Measurements from ENCODE around the gene BCAT1.
"Not testable (repeated sequence)": the region's sequence is repeated elsewhere in the genome, so short reads cannot be mapped to it uniquely, and the experiment has no call there.

Gene BCAT1

GRCh38 chr12:24856541-24856940, 92.4 kb downstream of the BCAT1 start:
- no peak for DNase-seq (ENCODE audit: low read depth)

- no peak for DNase-seq (ENCODE audit: low read depth)
Observed at GRCh38 chr12:24854908-24855307, 94.0 kb downstream of the BCAT1 start.

GRCh38 chr12:24854017-24854416, 94.9 kb downstream of the BCAT1 start:
- DNase-seq (ENCODE audit: low read depth), result no peak

GRCh38 chr12:24853588-24853987, 95.3 kb downstream of the BCAT1 start:
- no peak for DNase-seq (ENCODE audit: low read depth)

GRCh38 chr12:24853094-24853493, 95.8 kb downstream of the BCAT1 start:
- no peak for DNase-seq (ENCODE audit: low read depth)

GRCh38 chr12:24852420-24852819, 96.5 kb downstream of the BCAT1 start:
- DNase-seq (ENCODE audit: low read depth), result no peak

GRCh38 chr12:24851883-24852282, 97.0 kb downstream of the BCAT1 start:
- DNase-seq (ENCODE audit: low read depth), result not testable (repeated sequence)

GRCh38 chr12:24851341-24851740, 97.6 kb downstream of the BCAT1 start:
- no peak for DNase-seq (ENCODE audit: low read depth)

- DNase-seq (ENCODE audit: low read depth), result no peak
Observed at GRCh38 chr12:24850496-24850895, 98.4 kb downstream of the BCAT1 start.

- no peak for DNase-seq (ENCODE audit: low read depth)
Observed at GRCh38 chr12:24848941-24849477, 99.9 kb downstream of the BCAT1 start.

GRCh38 chr12:24846689-24847088, 102.2 kb downstream of the BCAT1 start:
- DNase-seq (ENCODE audit: low read depth), result no peak

GRCh38 chr12:24845615-24846014, 103.3 kb downstream of the BCAT1 start:
- DNase-seq (ENCODE audit: low read depth), result no peak

GRCh38 chr12:24840046-24840800, 108.7 kb downstream of the BCAT1 start:
- DNase-seq (ENCODE audit: low read depth), result no peak

GRCh38 chr12:24839268-24839791, 109.6 kb downstream of the BCAT1 start:
- DNase-seq (ENCODE audit: low read depth), result peak; percentile 61

GRCh38 chr12:24838531-24838950, 110.4 kb downstream of the BCAT1 start:
- no peak for DNase-seq (ENCODE audit: low read depth)

GRCh38 chr12:24835377-24835776, 113.5 kb downstream of the BCAT1 start:
- no peak for DNase-seq (ENCODE audit: low read depth)

GRCh38 chr12:24833513-24833912, 115.4 kb downstream of the BCAT1 start:
- no peak for DNase-seq (ENCODE audit: low read depth)

- DNase-seq (ENCODE audit: low read depth), result no peak
Observed at GRCh38 chr12:24823808-24824515, 124.9 kb downstream of the BCAT1 start.

- DNase-seq (ENCODE audit: low read depth), result no peak
Observed at GRCh38 chr12:24822121-24822899, 126.6 kb downstream of the BCAT1 start.

GRCh38 chr12:24821691-24822090, 127.2 kb downstream of the BCAT1 start:
- no peak for DNase-seq (ENCODE audit: low read depth)

- no peak for DNase-seq (ENCODE audit: low read depth)
Observed at GRCh38 chr12:24820872-24821271, 128.0 kb downstream of the BCAT1 start.

- DNase-seq (ENCODE audit: low read depth), result no peak
Observed at GRCh38 chr12:24818351-24818750, 130.6 kb downstream of the BCAT1 start.
